Activated naive CD4-positive, alpha-beta T cell treated with anti-CD3 and anti-CD28 coated beads, Interleukin-2, amount 50 U/mL, for 24 hours (primary cell): ENCODE data around the gene RNPS1.

Experiments used
- H3K27ac Mint-ChIP-seq: one replicate; pipeline ENCODE4 v1.8.0; 2021; ENCODE audit warnings: mild to moderate bottlenecking, mixed read lengths
- H3K27me3 Mint-ChIP-seq: one replicate; pipeline ENCODE4 v1.8.0; 2021; ENCODE audit warnings: mixed read lengths
- H3K36me3 Mint-ChIP-seq: one replicate; pipeline ENCODE4 v1.8.0; 2021; ENCODE audit warnings: mixed read lengths
- H3K4me1 Mint-ChIP-seq: one replicate; pipeline ENCODE4 v1.8.0; 2021; ENCODE audit warnings: mixed read lengths
- H3K4me3 Mint-ChIP-seq: one replicate; pipeline ENCODE4 v1.8.0; 2021; ENCODE audit warnings: mild to moderate bottlenecking, mixed read lengths
- H3K9me3 Mint-ChIP-seq: one replicate; pipeline ENCODE4 v1.8.0; 2021; ENCODE audit warnings: mixed read lengths

The RNPS1 gene

DNA sequence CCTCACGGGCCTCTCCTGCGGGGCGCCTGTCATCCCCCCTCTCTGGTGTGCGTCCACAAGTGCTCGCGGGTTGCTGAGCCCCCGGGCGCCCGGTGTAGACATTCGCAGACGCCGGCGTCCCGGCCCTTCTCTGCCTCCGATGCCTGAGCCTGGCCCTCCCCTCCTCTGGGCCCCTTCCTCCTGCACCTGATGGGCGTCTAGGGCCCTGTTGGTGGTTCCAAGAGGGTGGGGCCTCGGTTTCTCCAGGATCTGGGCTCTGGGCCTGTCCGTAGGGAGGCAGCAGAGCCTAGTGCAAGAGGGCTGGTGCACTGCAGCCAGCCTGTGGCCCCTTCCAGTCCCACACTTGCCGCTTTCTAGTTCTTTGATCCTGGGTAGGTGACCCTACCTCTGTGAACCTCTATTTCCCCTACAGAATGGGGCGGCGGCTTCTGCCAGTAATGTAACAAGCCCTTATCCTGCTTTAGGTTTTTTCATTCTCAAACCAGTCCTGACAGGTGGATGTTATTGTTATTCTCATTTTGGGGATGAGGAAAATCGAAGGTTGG, 43.9 kb downstream of the RNPS1 start:
- Mint-ChIP-seq H3K9me3 (no peaks in the 10 kb centered on the region), H3K4me3 (peak overlapping the region; percentile 84), H3K27me3 (no peaks in the 10 kb centered on the region), H3K27ac (no peak overlapping the region), H3K36me3 (peaks cover 3% of the 10 kb centered on the region), H3K4me1 (peaks cover 12% of the 10 kb centered on the region)

DNA sequence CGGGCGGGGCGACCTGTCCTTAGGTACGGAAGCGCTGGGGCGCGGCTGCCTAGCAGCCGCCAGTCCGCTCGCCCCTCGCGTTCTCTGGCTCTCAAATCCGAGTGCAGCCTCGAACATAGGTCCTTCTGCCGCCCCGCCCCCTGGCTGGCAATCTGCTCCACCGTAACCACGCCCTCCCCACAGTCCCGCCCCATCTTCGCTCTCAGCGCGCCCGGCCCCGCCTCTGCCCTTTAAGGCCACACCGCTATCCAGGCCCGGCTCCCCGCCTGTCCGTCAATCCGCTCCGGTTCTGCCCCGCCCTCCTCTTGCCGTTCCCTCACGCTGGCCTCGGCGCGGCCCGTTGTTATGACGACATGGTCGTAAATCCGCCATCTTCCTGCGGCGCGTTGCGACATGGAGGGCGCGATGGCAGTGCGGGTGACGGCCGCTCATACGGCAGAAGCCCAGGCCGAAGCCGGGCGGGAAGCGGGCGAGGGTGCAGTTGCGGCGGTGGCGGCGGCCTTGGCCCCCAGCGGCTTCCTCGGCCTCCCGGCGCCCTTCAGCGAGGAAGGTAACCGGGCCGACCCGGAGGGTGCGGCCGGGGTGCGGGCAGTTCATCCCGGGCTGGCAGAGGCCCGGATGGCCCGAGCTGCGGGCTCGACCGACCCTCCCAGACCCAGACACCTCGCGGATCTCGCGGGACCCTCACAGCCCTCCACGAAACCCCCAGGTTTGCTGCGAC, 44.5 kb downstream of the RNPS1 start, which contains the start of gene E4F1:
E4F1 (plus strand) TSS at position 371 of the 721 bp plus-strand sequence; CDS start at position 394, 23 bp downstream.
- peaks cover 12% of the 10 kb centered on the region for H3K4me1 Mint-ChIP-seq
- H3K9me3 Mint-ChIP-seq, result no peaks in the 10 kb centered on the region
- no peaks in the 10 kb centered on the region for H3K27me3 Mint-ChIP-seq
- peak within 1 kb of the TSS; percentile 85 for H3K4me3 Mint-ChIP-seq
- H3K36me3 Mint-ChIP-seq, result peaks cover 3% of the 10 kb centered on the region
- no peak within 1 kb of the TSS for H3K27ac Mint-ChIP-seq

DNA sequence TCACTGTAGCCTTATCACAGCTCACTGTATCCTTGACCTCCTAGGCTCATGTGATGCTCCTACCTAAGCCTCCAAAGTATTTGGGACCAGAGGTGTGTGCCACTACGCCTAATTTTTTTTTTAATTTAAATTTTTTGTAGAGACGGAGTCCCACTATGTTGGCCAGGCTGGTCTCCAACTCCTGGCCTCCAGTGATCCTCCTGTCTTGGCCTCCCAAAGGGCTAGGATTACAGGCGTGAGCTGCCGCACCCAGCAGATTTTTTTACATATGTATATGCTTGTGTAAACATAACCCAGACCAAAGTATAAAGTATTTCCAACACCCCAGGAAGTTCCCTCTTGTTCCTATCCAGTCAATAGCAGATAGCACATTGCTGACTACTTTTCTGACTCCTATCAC, 51.6 kb downstream of the RNPS1 start:
- peaks cover 2% of the 10 kb centered on the region for H3K36me3 Mint-ChIP-seq
- H3K27me3 Mint-ChIP-seq, result no peaks in the 10 kb centered on the region
- peaks cover 15% of the 10 kb centered on the region for H3K4me1 Mint-ChIP-seq
- H3K9me3 Mint-ChIP-seq, result no peaks in the 10 kb centered on the region
- H3K4me3 Mint-ChIP-seq, result peak overlapping the region; percentile 90
- H3K27ac Mint-ChIP-seq, result no peak overlapping the region

- Mint-ChIP-seq H3K27me3 (no peaks in the 10 kb centered on the region), H3K4me3 (peak within 1 kb of the TSS; percentile 90), H3K9me3 (no peaks in the 10 kb centered on the region), H3K36me3 (peaks cover 2% of the 10 kb centered on the region), H3K27ac (peak within 1 kb of the TSS; percentile 84), H3K4me1 (peaks cover 15% of the 10 kb centered on the region)
Observed at GRCh38 chr16:2214719-2214968, 53.3 kb downstream of the RNPS1 start, which contains the start of gene PGP. Gene PGP, minus strand, starts transcription at chr16:2214840. Its CDS starts 63 bp downstream, at chr16:2214777.

- peaks cover 15% of the 10 kb centered on the region for H3K4me1 Mint-ChIP-seq
- peak overlapping the region; percentile 85 for H3K4me3 Mint-ChIP-seq
- peak overlapping the region; percentile 84 for H3K27ac Mint-ChIP-seq
- H3K27me3 Mint-ChIP-seq, result no peaks in the 10 kb centered on the region
- peaks cover 2% of the 10 kb centered on the region for H3K36me3 Mint-ChIP-seq
- no peaks in the 10 kb centered on the region for H3K9me3 Mint-ChIP-seq
Observed at GRCh38 chr16:2213817-2214718, 53.9 kb downstream of the RNPS1 start.

DNA sequence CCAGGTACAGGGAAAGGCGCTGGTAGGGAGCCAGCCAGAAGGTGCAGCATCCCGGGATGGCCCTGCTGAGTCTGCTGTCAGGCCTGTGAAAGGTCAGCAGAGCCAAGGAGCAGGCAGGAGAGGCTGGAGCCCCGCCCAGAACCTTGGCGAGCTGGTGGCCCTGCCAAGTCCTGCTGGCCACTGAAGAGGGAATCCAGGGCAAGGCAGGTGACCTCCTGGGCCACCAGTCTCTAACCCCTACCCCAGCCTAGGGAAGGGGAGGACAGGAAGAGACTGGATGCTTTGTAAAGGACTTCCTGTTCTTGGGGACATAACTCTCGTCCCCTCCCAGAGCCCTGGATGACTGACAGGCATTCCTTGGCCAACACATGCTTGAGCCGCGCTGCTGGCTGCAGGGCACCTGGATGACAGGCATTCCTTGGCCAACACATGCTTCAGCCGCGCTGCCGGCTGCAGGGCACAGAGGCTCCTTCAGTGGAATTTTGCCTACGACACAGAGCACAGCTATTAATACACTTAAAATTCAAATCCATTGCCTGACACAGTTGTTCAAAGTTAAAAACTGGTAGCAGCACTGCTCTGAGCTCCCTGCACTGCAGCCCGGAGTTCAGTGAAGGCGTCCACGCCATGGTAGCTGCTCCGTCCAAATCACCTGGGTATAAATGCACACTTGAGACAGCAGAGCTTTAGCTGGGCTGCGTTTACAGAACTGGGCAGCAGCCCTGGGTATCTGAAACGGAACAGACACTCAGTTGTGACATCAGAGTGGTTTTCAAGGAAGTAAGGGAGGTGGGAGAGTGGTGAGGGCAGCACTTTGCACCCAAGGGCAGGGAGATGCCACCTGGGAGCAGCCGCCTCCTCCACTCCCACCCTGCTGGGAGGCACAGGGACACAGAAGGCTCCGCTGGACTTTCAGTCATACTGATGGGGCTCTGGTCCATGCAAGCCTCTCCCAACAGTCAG, 55.3 kb downstream of the RNPS1 start:
- Mint-ChIP-seq H3K27me3 (no peaks in the 10 kb centered on the region), H3K4me1 (peaks cover 18% of the 10 kb centered on the region), H3K36me3 (peaks cover 4% of the 10 kb centered on the region), H3K27ac (peak overlapping the region; percentile 62), H3K9me3 (no peaks in the 10 kb centered on the region), H3K4me3 (peak overlapping the region; percentile 85)

- Mint-ChIP-seq H3K9me3 (no peaks in the 10 kb centered on the region), H3K27ac (peak overlapping the region; percentile 62), H3K36me3 (peaks cover 7% of the 10 kb centered on the region), H3K4me3 (peak overlapping the region; percentile 36), H3K4me1 (peaks cover 24% of the 10 kb centered on the region), H3K27me3 (no peaks in the 10 kb centered on the region)
Observed at GRCh38 chr16:2211923-2212347, 56.0 kb downstream of the RNPS1 start.

GRCh38 chr16:2210386-2211365, 57.2 kb downstream of the RNPS1 start, which contains the start of gene BRICD5:
Gene BRICD5, minus strand, starts transcription at chr16:2210863. Its CDS starts 30 bp downstream, at chr16:2210833.
- Mint-ChIP-seq H3K4me3 (no peak within 1 kb of the TSS), H3K27me3 (no peaks in the 10 kb centered on the region), H3K4me1 (peaks cover 30% of the 10 kb centered on the region), H3K9me3 (no peaks in the 10 kb centered on the region), H3K36me3 (peaks cover 8% of the 10 kb centered on the region), H3K27ac (no peak within 1 kb of the TSS)

DNA sequence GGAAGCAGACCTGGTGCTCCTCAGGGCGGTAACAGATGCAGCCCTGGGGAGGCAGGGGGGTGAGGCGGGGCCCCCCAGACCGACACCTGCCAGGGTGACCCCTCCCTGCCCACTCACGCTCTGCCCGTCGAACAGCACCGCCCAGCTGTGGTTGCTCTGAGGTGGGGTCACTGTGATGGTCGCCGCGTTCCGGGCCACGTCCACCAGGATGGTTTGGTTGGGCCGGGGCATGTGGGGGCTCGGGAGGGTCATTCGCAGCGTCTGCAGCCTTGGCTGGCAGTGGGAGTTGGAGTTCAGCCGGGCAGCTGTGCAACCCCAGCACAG, 58.0 kb downstream of the RNPS1 start:
- Mint-ChIP-seq H3K36me3 (peaks cover 8% of the 10 kb centered on the region), H3K4me1 (peaks cover 30% of the 10 kb centered on the region), H3K4me3 (no peak overlapping the region), H3K27ac (no peak overlapping the region), H3K27me3 (no peaks in the 10 kb centered on the region), H3K9me3 (no peaks in the 10 kb centered on the region)

DNA sequence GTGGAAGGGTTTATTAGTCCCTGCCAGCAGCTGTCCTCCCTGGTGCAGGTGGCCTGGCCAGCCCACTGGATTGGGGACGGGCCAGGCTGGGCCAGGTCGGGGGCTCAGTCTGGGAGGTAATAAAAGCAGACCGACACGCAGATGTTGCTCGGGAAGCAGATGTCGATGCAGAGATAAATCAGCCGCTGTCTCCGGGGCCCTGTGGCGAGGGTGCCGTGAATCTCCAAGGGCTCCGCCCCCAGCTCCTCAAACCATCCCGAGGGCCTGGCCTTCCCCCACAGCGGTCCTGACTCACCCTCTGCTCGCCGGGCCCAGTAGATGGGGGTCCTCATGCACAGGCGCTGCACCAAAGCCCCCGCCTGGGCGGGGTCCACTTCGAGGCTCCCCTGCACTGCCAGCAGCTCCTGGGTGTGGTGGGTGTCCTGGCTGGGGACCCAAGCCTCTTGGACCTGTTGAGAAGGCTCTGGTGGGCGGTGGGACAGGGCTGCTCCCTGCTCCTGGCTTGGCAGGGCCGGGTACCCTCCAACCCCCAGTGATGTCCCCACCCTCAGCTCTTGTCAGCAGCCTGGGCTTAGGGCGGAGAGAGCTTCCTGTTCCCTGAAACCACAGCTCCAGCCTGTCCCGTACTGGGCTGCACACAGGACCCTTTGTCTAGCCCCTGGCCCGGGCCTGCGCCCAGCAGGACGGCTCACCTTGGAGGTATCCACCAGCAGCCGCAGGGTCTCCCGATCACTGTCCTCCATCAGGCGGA, 58.5 kb downstream of the RNPS1 start:
- no peak overlapping the region for H3K4me3 Mint-ChIP-seq
- H3K27ac Mint-ChIP-seq, result no peak overlapping the region
- H3K4me1 Mint-ChIP-seq, result peaks cover 33% of the 10 kb centered on the region
- no peaks in the 10 kb centered on the region for H3K9me3 Mint-ChIP-seq
- H3K27me3 Mint-ChIP-seq, result no peaks in the 10 kb centered on the region
- peaks cover 8% of the 10 kb centered on the region for H3K36me3 Mint-ChIP-seq

- peaks cover 36% of the 10 kb centered on the region for H3K4me1 Mint-ChIP-seq
- no peaks in the 10 kb centered on the region for H3K27me3 Mint-ChIP-seq
- no peaks in the 10 kb centered on the region for H3K9me3 Mint-ChIP-seq
- no peak overlapping the region for H3K4me3 Mint-ChIP-seq
- no peak overlapping the region for H3K27ac Mint-ChIP-seq
- H3K36me3 Mint-ChIP-seq, result peaks cover 8% of the 10 kb centered on the region
Observed at GRCh38 chr16:2208772-2209171, 59.2 kb downstream of the RNPS1 start.

- Mint-ChIP-seq H3K4me1 (peaks cover 33% of the 10 kb centered on the region), H3K4me3 (no peak overlapping the region), H3K27me3 (no peaks in the 10 kb centered on the region), H3K36me3 (peaks cover 6% of the 10 kb centered on the region), H3K9me3 (no peaks in the 10 kb centered on the region), H3K27ac (no peak overlapping the region)
Observed at GRCh38 chr16:2208308-2208707, 59.6 kb downstream of the RNPS1 start.

- Mint-ChIP-seq H3K36me3 (peaks cover 6% of the 10 kb centered on the region), H3K27ac (no peak overlapping the region), H3K9me3 (no peaks in the 10 kb centered on the region), H3K4me3 (peak overlapping the region; percentile 57), H3K4me1 (peaks cover 29% of the 10 kb centered on the region), H3K27me3 (no peaks in the 10 kb centered on the region)
Observed at GRCh38 chr16:2207872-2208271, 60.1 kb downstream of the RNPS1 start.
